ENCODE results near the gene AFAP1L2. TPM values are rescaled to one million over a fixed set of nuclear protein-coding genes. Genes with fewer than 3 reads are reported as not detected.

The AFAP1L2 gene
- total RNA-seq, 1 donor from 2014 or later: 5.3 TPM

DNA sequence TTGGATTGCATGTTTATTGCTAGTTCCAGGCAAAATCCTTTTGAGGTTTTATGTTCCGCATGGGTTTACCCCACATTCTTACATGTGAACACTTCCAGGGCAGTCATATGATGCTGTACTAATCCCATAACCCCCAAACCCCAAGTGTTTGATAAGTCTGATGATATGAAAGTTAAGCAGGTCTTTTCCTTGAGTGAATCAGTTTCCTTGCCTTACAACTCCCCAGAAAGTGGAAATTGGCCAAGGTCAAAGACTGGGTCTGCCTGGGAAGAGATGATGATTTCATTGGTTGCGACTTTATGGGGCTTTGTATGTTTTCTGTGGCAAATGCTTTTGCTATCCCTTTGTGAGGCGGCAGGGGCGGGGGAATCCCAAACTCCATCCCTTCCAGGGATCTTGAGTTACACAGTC is 24.7 kb downstream of the AFAP1L2 start:
- DNase-seq (no peak), ATAC-seq (no peak)
- TF ChIP-seq CTCF (IDR thresholded peaks at IDR 0.05): no peak
- intact Hi-C loops (cut with DNase I): no loop called here
- Histone ChIP-seq H3K27ac (no peak overlapping the region), H3K27me3 (ENCODE audit: low read depth) (no peaks in the 10 kb centered on the region), H3K36me3 (no peaks in the 10 kb centered on the region), H3K4me3 (no peak overlapping the region), H3K4me1 (no peaks in the 10 kb centered on the region), H3K9me3 (no peaks in the 10 kb centered on the region)

GRCh38 chr10:114376523-114376922 is 27.8 kb downstream of the AFAP1L2 start:
- no peak for ATAC-seq
- Histone ChIP-seq H3K9me3 (no peaks in the 10 kb centered on the region), H3K27ac (no peak overlapping the region), H3K27me3 (ENCODE audit: low read depth) (no peaks in the 10 kb centered on the region), H3K4me3 (no peak overlapping the region), H3K36me3 (no peaks in the 10 kb centered on the region), H3K4me1 (no peaks in the 10 kb centered on the region)
- intact Hi-C loops (cut with DNase I): no loop called here
- no peak for DNase-seq
- TF ChIP-seq CTCF (IDR thresholded peaks at IDR 0.05): no peak

- Histone ChIP-seq H3K36me3 (no peaks in the 10 kb centered on the region), H3K4me3 (no peak overlapping the region), H3K9me3 (no peaks in the 10 kb centered on the region), H3K27me3 (ENCODE audit: low read depth) (no peaks in the 10 kb centered on the region), H3K4me1 (no peaks in the 10 kb centered on the region), H3K27ac (no peak overlapping the region)
- intact Hi-C loops (cut with DNase I): no loop called here
- DNase-seq (no peak), ATAC-seq (no peak)
- TF ChIP-seq CTCF (IDR thresholded peaks at IDR 0.05): no peak
These were observed 29.3 kb downstream of the AFAP1L2 start for GRCh38 chr10:114375047-114375446.

GRCh38 chr10:114374053-114374791 is 30.1 kb downstream of the AFAP1L2 start:
- H3K4me3 ChIP-seq: no peak overlapping the region
- no peaks in the 10 kb centered on the region for H3K4me1 ChIP-seq
- intact Hi-C loops (cut with DNase I): no loop called here
- H3K27me3 ChIP-seq (ENCODE audit: low read depth): no peaks in the 10 kb centered on the region
- no peaks in the 10 kb centered on the region for H3K36me3 ChIP-seq
- DNase-seq (no peak), ATAC-seq (peak; percentile 18 to 22)
- H3K27ac ChIP-seq: peak overlapping the region; percentile 57
- H3K9me3 ChIP-seq: no peaks in the 10 kb centered on the region
- TF ChIP-seq CTCF (IDR thresholded peaks at IDR 0.05): no peak

DNA sequence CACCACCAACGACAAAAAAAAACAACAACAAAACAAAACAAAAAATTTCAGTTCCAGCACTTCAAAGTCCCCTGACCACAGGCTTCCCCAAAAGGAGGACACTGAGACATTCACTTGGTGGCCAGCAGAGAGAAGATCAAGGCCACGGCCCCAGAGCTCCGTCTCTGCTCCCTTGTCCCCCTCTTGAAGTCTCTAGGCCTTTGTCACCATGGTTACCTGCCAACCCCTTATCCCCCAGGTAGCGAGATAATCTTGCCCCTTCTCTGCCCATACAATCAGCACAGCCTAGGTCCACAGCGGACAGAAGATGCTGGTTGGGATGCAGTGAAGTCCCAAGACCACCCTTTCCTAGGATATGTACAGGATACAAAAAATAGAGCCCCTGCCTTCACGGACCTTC is 30.7 kb downstream of the AFAP1L2 start:
- no peak for ATAC-seq
- H3K27ac ChIP-seq: no peak overlapping the region
- intact Hi-C loops (cut with DNase I): no loop called here
- H3K36me3 ChIP-seq: no peaks in the 10 kb centered on the region
- H3K27me3 ChIP-seq (ENCODE audit: low read depth): no peaks in the 10 kb centered on the region
- H3K4me1 ChIP-seq: no peaks in the 10 kb centered on the region
- H3K9me3 ChIP-seq: no peaks in the 10 kb centered on the region
- H3K4me3 ChIP-seq: no peak overlapping the region
- DNase-seq: no peak
- TF ChIP-seq CTCF (IDR thresholded peaks at IDR 0.05): no peak

Data from lower lobe of right lung (tissue), 2 donors.